CD14-positive monocyte (primary cell): ENCODE measurements around the gene WDR18. TPM values are rescaled to one million over a fixed set of nuclear protein-coding genes. Genes with fewer than 3 reads are reported as not detected.

Source experiments
- DNase-seq, 3 donors: peaks; one replicate each; pipeline ENCODE4 v3.0.0-alpha.2; 2011 to 2022
- H2AFZ ChIP-seq: 2 replicates; pipeline ENCODE4 v1.6.0; 2012; ENCODE audit warnings: mild to moderate bottlenecking, low read depth, low read length, inconsistent platforms; ENCODE audit not compliant: insufficient read depth, poor library complexity, severe bottlenecking
- H3K27ac ChIP-seq, 2 donors: 1 replicate in 1 of 2; 2 replicates in 1 of 2; pipeline ENCODE4 v1.5.1; 2012 to 2013; ENCODE audit warnings: low read length in 2 of 2, control low read depth in 1 of 2, inconsistent platforms in 1 of 2, low read depth in 1 of 2, mild to moderate bottlenecking in 1 of 2
- H3K27me3 ChIP-seq, 2 donors: one replicate each; pipeline versions ENCODE4 v1.6.0 to v1.6.1; 2011 to 2013; ENCODE audit warnings: low read length in 2 of 2; ENCODE audit not compliant: control insufficient read depth in 2 of 2, insufficient read depth in 2 of 2
- H3K36me3 ChIP-seq, 2 donors: replicated peaks in 1 of 2; 1 replicate in 1 of 2; 2 replicates in 1 of 2; pipeline versions ENCODE4 v1.5.1 to v1.6.1; 2012 to 2013; ENCODE audit warnings: low read length in 2 of 2, control low read depth in 1 of 2, inconsistent platforms in 1 of 2, mild to moderate bottlenecking in 1 of 2; ENCODE audit not compliant: insufficient read depth in 2 of 2, control insufficient read depth in 1 of 2
- H3K4me1 ChIP-seq, 2 donors: 1 replicate in 1 of 2; 2 replicates in 1 of 2; pipeline versions ENCODE4 v1.5.1 to v1.6.1; 2012 to 2013; ENCODE audit warnings: low read length in 2 of 2, control low read depth in 1 of 2, inconsistent platforms in 1 of 2, mild to moderate bottlenecking in 1 of 2, moderate library complexity in 1 of 2; ENCODE audit not compliant: insufficient read depth in 2 of 2, control insufficient read depth in 1 of 2
- H3K4me2 ChIP-seq: replicated peaks from 2 replicates; pipeline ENCODE3; 2012; ENCODE audit warnings: low read length, moderate library complexity, mild to moderate bottlenecking; ENCODE audit not compliant: poor library complexity, severe bottlenecking; ENCODE audit errors: extremely low read depth
- H3K4me3 ChIP-seq, 3 experiments: fragments of 200-600 bp in 1 of 3; sonication (generic) in 1 of 3; replicated peaks in 1 of 3; 1 replicate in 2 of 3; 2 replicates in 1 of 3; pipeline ENCODE4 v1.5.1; 2011 to 2013; ENCODE audit warnings: low read length in 3 of 3, mild to moderate bottlenecking in 3 of 3, control low read depth in 2 of 3, low read depth in 2 of 3, inconsistent platforms in 1 of 3, moderate library complexity in 1 of 3
- H3K79me2 ChIP-seq: 2 replicates; pipeline ENCODE4 v1.6.0; 2012; ENCODE audit warnings: mild to moderate bottlenecking, control low read depth, inconsistent platforms, low read length, moderate library complexity; ENCODE audit not compliant: insufficient read depth
- H3K9ac ChIP-seq: 2 replicates; pipeline ENCODE4 v1.6.0; 2017; ENCODE audit warnings: low read length, mild to moderate bottlenecking; ENCODE audit not compliant: insufficient read depth, poor library complexity, severe bottlenecking
- H3K9me3 ChIP-seq, 2 donors: replicated peaks in 1 of 2; 1 replicate in 1 of 2; 2 replicates in 1 of 2; pipeline versions ENCODE4 v1.5.1 to v1.6.1; 2012 to 2013; ENCODE audit warnings: low read length in 2 of 2, control low read depth in 1 of 2; ENCODE audit not compliant: control insufficient read depth in 1 of 2, insufficient read depth in 1 of 2
- H4K20me1 ChIP-seq: 2 replicates; pipeline ENCODE4 v1.6.0; 2012; ENCODE audit warnings: mild to moderate bottlenecking, low read length, control low read depth, moderate library complexity; ENCODE audit not compliant: insufficient read depth
- H3K27ac Mint-ChIP-seq, 7 donors: one replicate each; pipeline ENCODE4 v1.8.0; 2020; ENCODE audit warnings: mild to moderate bottlenecking in 7 of 7, mixed read lengths in 7 of 7, moderate library complexity in 6 of 7, inconsistent platforms in 2 of 7
- H3K27me3 Mint-ChIP-seq, 3 donors: one replicate each; pipeline ENCODE4 v1.8.0; 2021 to 2022; ENCODE audit warnings: low read depth in 3 of 3, mild to moderate bottlenecking in 3 of 3, mixed read lengths in 3 of 3, moderate library complexity in 3 of 3, inconsistent platforms in 1 of 3
- H3K36me3 Mint-ChIP-seq, 2 donors: one replicate each; pipeline ENCODE4 v1.8.0; 2020; ENCODE audit warnings: mixed read lengths in 2 of 2, inconsistent platforms in 1 of 2, mild to moderate bottlenecking in 1 of 2
- H3K4me1 Mint-ChIP-seq: one replicate; pipeline ENCODE4 v1.8.0; 2020; ENCODE audit warnings: mild to moderate bottlenecking, mixed read lengths
- H3K4me3 Mint-ChIP-seq, 2 donors: one replicate each; pipeline ENCODE4 v1.8.0; 2020; ENCODE audit warnings: mild to moderate bottlenecking in 2 of 2, mixed read lengths in 2 of 2, moderate library complexity in 1 of 2
- H3K9me3 Mint-ChIP-seq, 7 donors: one replicate each; pipeline ENCODE4 v1.8.0; 2020 to 2022; ENCODE audit warnings: mixed read lengths in 7 of 7, mild to moderate bottlenecking in 6 of 7, moderate library complexity in 6 of 7, inconsistent platforms in 2 of 7
- WGBS: methylation state at CpG from one replicate; pipeline ENCODE4 v1.1.5; 2013; ENCODE audit warnings: missing lambda C conversion rate; ENCODE audit not compliant: insufficient coverage; 5-methylcytosine and 5-hydroxymethylcytosine counted together
- intact Hi-C, 2 donors: fragments of 100-400 bp; cut with micrococcal nuclease; formaldehyde crosslinking; loops; one replicate each; pipeline versions ENCODE4 v1.15.0 to v1.15.1; 2023
- polyA plus RNA-seq, 3 donors: library from polyadenylated mRNA; depleted of rRNA in 1 of 3; unstranded in 2 of 3; stranded (reverse) in 1 of 3; fragments of 300-500 nt in 2 of 3; fragments of >200 nt in 1 of 3; fragmentation: Illumina TruSeq in 2 of 3; gene quantifications; 1 replicate in 2 of 3; 2 replicates in 1 of 3; pipeline ENCODE4 v1.2.3, GENCODE V29; 2012 to 2021
- TF ChIP-seq, protein P1 (sequence below): fragments of 200-600 bp; IDR thresholded peaks from one replicate; pipeline ENCODE4 v1.8.0; 2022; ENCODE audit warnings: antibody characterized with exemption, mild to moderate bottlenecking

Gene WDR18
- polyA plus RNA-seq, 3 donors = 21.3 to 52.7 (median 49.9) TPM

DNA sequence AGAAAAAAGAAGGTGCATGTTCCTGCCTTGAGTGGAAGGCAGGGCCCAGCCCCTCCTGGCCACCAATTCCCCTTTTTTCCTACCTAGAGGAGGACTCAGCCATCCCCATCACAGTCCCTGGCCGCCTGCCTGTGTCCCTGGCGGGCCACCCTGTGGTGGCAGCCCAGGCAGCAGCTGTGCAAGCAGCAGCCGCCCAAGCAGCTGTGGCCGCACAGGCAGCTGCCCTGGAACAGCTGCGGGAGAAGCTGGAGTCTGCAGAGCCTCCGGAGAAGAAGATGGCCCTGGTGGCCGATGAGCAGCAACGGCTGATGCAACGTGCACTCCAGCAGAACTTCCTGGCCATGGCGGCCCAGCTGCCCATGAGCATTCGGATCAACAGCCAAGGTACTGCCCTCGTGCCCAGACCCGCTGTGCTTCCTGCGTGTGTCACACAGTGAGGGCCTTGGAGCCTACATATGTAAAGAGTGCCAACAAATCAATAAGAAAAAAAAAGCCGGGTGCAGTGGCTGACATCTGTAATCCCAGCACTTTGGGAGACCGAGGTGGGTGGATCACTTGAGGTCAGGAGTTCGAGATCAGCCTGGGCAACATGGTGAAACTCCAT is 17.6 kb upstream of the WDR18 start:
- H3K9me3 ChIP-seq = peaks cover 7 to 20% of the 10 kb centered on the region in 2 donors
- DNase-seq = no peak
- no peak overlapping the region for H2AFZ ChIP-seq
- Mint-ChIP-seq H3K4me3 (no peak overlapping the region), H3K27ac (peak overlapping the region in 3 of 7 donors; percentile 32 to 79 (median 79)), H3K36me3 (peaks cover 57 to 94% of the 10 kb centered on the region in 2 donors), H3K4me1 (peaks cover 5% of the 10 kb centered on the region), H3K9me3 (peaks cover 13 to 29% (median 16%) of the 10 kb centered on the region in 7 donors), H3K27me3 (no peaks in the 10 kb centered on the region)
- no peaks in the 10 kb centered on the region for H3K27me3 ChIP-seq
- H3K27ac ChIP-seq = no peak overlapping the region
- no peak overlapping the region for H3K9ac ChIP-seq
- peaks cover 77% of the 10 kb centered on the region for H4K20me1 ChIP-seq
- no peak overlapping the region for H3K4me3 ChIP-seq
- H3K4me1 ChIP-seq = peaks cover 0 to 4% of the 10 kb centered on the region in 2 donors
- intact Hi-C loops = no loop called here
- TF ChIP-seq, protein P1, sequence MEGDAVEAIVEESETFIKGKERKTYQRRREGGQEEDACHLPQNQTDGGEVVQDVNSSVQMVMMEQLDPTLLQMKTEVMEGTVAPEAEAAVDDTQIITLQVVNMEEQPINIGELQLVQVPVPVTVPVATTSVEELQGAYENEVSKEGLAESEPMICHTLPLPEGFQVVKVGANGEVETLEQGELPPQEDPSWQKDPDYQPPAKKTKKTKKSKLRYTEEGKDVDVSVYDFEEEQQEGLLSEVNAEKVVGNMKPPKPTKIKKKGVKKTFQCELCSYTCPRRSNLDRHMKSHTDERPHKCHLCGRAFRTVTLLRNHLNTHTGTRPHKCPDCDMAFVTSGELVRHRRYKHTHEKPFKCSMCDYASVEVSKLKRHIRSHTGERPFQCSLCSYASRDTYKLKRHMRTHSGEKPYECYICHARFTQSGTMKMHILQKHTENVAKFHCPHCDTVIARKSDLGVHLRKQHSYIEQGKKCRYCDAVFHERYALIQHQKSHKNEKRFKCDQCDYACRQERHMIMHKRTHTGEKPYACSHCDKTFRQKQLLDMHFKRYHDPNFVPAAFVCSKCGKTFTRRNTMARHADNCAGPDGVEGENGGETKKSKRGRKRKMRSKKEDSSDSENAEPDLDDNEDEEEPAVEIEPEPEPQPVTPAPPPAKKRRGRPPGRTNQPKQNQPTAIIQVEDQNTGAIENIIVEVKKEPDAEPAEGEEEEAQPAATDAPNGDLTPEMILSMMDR = no peak
- peaks cover 13% of the 10 kb centered on the region for H3K79me2 ChIP-seq
- WGBS = 93% methylated on average over 14 of the region's 17 CpGs
- H3K36me3 ChIP-seq = peaks cover 91 to 95% of the 10 kb centered on the region in 2 donors
- H3K4me2 ChIP-seq = no peak overlapping the region

DNA sequence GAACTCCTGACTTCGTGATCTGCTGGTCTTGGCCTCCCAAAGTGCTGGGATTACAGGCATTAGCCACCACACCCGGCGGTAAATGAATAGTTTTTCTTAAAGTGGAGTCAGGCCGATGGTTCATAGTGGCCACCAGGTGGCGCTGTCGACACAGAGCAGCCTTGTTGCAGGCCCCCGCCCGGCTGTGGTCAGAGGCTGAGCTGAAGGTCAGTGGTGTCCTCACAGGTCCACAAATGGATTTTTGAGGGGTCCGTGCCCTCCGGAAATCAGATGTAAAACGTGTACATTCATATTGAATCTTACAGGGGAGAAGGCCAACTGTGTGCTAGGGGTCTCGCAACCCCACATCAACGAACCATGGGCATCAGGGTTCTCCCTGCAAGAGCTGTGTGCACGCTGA is 13.4 kb upstream of the WDR18 start:
- Mint-ChIP-seq H3K36me3 (peaks cover 43 to 83% of the 10 kb centered on the region in 2 donors), H3K27me3 (no peaks in the 10 kb centered on the region), H3K27ac (no peak overlapping the region), H3K9me3 (peaks cover 13 to 26% (median 16%) of the 10 kb centered on the region in 7 donors), H3K4me3 (no peak overlapping the region), H3K4me1 (no peaks in the 10 kb centered on the region)
- TF ChIP-seq, protein P1 = peak; percentile 81
- no peak overlapping the region for H3K4me2 ChIP-seq
- H3K36me3 ChIP-seq = peaks cover 75 to 78% of the 10 kb centered on the region in 2 donors
- H4K20me1 ChIP-seq = peaks cover 71% of the 10 kb centered on the region
- H3K4me3 ChIP-seq = no peak overlapping the region
- intact Hi-C loops = no loop called here
- no peak overlapping the region for H2AFZ ChIP-seq
- H3K27me3 ChIP-seq = no peaks in the 10 kb centered on the region
- no peaks in the 10 kb centered on the region for H3K4me1 ChIP-seq
- WGBS = 100% methylated on average over 11 of the region's 14 CpGs
- H3K79me2 ChIP-seq = peaks cover 3% of the 10 kb centered on the region
- H3K9me3 ChIP-seq = peaks cover 7 to 20% of the 10 kb centered on the region in 2 donors
- H3K9ac ChIP-seq = no peak overlapping the region
- H3K27ac ChIP-seq = no peak overlapping the region
- DNase-seq = peak in 2 of 3 donors; percentile 6 to 32
